Mucosa of gallbladder (tissue), 1 donor: Measurements from ENCODE around the gene PRKCZ. TPM values are rescaled to one million over a fixed set of nuclear protein-coding genes. Genes with fewer than 3 reads are reported as not detected.

Source experiments
- DNase-seq: peaks from one replicate; pipeline ENCODE4 v3.0.0-alpha.2; 2020; ENCODE audit warnings: low spot score
- total RNA-seq: library from RNA; stranded (reverse); gene quantifications from one replicate; pipeline ENCODE4 v1.2.1, GENCODE V29; 2021
- donor health status: DM: no; HTN: no; CAD: no.

Gene PRKCZ
- total RNA-seq, 1 donor from 2014 or later: 29.8 TPM

DNA sequence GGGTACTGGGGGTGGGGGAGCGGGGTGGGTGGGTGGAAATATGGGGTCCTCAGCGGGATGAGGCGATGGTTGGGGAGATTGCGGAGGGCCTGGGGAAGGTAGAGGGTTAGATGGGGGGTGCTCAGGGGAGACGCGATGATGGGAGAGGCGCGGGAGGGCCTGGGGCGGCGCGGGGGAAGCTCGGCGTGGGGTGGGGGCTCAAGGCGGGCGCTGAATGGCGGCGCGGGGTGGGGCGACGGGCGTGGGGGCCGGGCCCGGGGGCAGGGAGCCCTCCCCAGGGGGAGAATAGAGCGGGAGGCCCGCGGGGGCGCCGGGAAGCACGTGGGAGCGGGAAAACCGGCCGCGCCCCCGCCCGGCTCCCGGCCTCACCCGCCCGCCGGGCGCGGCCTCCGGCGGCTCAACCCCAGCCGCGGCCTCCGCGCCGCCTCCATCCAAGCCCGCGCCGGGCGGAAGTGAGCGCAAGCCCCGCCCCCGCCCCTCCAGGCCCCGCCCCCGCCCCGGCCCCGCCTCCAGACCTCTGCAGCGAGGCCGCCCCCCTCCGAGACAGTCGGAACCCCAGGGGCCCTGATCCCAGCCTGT is 144.2 kb downstream of the PRKCZ start, which contains the start of gene FAAP20:
Gene FAAP20 (minus strand): TSS at position 454 of the 579 bp plus-strand sequence. CDS start 23 bp downstream, at position 431.
- DNase-seq: no peak

DNA sequence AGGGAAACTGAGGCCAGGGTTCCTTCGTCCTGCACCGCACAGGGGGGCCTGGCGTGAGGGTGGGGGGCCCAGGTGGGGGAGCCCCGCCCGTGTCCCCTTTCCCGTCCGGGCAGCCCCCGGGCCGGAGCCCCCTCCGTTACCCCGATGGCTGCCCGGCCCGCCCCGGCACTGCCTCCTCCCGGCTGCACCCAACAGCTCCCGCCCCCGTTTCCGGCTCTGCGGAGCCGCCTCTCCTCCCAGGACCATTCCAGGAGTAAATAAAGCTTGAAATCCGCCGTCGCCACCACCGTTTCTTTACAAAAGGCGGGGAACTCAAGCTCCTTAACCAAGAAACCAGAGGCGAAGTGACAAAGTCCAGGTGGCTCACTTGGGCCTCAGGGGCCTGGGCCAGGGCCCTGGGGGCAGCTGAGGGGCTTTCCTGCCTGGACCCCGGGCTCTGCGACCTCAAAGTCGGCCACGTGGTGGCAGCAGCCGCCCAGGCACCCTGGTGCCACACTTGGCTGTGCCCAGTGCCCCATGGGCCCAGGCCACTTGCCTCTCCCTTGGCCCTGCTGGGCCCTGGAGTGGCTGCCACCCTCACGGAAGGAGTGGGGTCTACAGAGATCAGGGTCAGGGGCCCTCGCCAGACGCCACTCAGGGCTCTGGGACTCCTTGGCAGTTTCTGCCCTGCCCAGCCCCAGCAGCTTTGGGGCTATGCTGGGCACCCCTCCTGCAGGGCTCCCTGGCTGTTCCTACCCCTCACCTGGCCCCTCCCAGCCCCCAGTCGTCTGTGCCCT is 144.9 kb downstream of the PRKCZ start:
- DNase-seq: peak; percentile 89

DNA sequence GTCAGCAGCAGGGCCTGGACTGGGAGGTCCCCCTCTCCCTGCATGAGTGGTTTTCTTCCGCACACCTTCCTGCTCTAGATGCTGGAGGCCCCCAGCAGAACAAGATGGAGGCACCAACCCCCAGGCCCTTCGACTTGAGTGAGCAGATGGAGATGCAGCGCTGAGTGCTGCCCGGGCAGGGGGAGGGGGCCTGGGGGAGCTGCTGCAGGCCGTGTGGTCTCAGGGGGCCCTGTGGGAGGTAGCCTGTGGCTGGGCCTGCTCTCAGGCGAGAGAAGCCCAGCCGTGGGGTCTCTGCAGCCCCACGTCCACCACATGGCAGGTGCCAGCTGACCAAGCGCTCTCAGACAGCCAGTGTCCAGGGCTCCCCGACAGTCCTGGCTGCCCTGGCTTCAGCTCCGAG is 145.6 kb downstream of the PRKCZ start:
- DNase-seq: no peak

DNA sequence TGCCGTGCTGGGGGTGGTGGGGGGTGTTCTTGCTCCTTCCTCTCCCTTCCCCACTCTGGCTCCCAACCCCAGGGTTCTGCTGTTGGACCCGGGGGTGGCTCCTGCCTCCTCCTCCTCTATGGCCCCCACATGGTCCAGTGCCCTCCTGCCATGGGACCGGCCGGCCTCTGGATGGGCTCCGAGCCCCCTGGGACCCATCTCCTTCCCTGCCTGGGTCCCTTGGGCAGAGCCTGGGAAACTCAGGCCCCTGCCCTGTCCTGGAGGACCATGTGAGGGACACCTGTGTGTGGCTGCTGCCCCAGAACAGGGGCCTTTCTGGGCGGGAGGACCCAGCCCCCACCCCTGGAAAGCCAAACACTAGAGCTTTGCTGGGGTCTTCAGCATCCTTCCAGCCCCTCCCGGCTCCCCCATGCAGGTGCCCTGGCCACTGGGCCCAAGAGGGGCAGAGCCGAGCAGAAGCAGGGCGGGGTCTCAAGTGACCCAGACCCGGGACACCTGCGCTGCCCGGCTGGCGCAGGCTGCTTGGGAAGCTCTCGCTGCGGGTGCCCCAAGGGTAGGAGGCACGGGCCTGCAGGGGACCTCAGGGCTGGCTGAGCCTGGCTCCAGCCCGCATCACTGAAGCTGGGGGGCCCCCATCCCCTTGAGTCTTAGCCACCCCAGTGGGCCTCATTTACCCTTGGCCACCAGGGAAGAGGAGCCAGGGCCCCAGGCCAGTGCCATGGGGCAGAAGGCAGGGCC is 146.9 kb downstream of the PRKCZ start:
- no peak for DNase-seq

DNA sequence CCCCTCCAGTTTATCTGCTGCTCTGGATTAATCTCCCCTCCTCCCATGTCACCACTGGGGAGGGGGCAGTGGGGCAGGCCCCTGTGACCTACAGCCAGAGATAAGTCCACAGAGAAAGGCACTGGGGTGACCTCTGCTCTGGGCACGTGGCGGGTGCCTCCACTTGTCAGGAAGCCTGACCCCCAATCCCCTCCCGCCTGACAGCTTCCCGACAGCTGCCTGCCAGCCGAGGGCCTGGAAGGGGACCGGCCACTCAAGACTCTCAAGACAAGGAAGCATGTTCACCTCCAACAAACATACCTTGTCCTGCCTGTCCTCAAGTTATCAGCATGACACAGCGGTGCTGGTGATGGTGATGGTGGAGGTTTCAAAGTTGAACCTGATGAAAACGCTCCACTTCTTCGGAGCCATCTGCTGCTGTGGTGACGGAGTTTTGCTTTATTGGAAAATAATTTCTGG is 147.5 kb downstream of the PRKCZ start:
- no peak for DNase-seq

DNA sequence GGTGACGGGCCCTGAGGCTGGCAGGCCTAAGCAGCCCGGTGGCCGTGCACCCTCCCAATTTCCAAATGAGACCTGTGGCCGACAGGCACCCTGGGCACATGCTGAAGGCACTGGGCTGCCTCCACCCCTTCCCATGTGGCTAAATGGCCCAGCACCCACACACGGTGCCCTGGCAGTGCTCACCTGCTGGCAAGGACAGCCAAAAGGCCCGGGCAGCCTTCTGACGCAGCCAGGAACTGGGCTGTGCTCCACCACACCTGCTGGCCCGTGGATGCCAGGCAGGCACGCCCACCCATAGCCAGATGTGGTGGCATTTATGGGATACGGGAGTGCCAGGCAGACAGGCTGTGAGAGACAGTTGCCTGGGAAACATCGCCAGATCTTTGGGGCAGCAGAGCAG is 148.4 kb downstream of the PRKCZ start:
- DNase-seq: no peak

DNA sequence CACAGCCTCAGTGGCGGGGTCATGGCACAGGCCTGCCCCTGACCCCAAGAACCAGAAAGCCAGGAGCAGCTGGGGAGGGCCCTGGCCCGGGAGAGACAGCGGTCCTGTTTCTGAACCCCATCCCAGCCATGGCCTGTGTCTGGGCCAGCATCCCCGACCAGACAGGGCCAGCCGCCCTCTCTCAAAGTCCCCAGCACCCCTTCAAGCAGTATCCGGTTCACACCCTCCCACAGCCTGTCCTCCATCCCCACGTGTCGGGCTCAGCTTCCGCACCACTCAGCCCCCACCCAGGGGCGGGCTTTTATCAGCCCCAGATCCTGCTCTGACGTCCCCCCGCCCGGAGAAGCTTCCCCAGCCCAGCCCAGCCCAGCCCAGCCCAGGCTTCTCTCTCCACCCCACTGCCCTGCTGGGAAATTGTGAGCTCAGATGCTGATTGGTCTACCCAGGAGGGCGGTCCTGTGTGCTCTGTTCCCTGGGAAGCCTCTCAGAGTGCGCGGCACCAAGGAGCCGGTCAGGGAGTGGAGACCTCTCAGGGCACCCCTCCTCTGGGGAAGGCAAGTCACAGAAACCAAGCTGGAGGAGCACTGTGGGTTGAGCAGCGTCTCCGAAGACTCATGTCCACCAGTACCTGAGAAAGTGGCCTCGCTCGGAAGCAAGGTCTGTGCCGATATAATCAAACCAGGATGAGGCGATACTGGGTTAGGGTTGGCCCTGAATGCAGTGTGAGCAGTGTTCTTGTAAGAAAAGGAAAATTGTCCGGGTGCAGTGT is 149.0 kb downstream of the PRKCZ start:
- peak; percentile 89 for DNase-seq

DNA sequence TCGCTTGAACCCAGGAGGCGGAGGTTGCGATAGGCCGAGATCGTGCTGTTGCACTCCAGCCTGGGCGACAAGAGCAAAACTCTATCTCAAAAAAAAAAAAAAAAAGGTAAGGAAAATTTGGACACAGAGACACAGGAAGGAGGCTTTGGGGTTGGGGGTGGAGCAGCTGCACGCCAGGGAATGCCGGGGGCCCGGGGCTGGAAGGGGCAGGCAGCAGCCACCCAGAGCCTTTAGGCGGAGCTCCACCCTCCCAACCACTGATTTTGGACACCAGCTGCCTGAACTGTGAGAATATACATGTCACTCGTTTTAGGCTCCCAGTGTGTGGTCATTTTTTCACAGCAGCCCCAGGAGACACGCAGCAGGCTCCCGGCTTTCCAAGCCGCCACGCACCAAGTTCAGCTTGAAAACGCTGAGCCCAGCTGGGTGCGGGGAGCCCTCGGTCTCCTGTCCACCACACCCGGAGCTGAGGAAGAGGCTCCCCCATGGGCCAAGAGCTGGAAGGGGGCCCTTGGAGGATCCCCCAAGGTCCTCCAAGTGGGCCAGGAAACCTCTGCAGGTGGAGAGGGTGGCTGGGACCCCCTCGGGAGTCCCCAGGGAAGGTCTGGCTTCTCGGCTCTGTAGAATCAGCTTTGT is 150.2 kb downstream of the PRKCZ start:
- no peak for DNase-seq

DNA sequence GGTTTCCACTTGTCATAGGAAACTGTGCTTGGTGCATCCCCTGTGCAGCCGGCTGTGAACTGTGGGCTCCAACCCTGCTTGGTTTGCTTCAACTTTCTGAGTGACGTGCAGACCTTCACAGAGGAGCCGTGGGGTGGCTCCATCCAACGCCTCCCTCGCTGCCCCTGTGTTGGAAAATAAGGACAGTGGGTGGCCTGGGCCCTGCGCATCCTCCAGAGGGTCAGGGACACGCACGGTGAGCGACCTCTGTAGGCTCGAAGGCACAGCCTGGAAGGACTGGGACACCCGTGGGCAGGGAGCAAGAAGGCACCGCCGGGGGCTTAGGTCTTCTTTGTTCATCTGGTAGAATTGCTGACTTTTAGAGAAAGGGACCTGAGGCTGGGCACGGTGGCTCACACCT is 150.9 kb downstream of the PRKCZ start:
- DNase-seq: no peak

DNA sequence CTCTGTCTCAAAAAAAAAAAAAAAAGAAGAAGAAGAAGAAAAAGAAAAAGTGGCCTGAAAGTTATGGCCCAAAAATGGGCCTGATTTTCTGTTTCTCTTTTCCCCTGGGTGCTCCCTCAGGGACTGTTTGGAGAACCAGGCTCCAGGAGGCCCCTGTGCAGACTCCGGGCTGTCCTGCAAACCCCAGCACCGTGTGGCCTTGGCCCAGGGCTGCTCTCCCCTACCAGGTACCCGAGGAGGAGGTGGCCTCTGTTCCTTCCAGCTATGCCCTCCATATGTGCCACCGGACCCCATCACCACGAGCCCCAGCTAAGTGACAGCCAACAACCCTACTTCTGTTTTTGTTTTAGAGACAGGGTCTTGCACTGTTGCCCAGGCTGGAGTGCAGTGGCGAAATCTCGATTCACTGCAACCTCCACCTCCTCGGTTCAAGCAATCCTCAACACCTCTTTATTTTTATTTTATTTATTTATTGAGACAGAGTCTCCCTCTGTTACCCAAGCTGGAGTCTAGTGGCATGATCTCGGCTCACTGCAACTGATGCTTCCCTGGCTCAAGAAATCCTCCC is 151.9 kb downstream of the PRKCZ start:
- no peak for DNase-seq

DNA sequence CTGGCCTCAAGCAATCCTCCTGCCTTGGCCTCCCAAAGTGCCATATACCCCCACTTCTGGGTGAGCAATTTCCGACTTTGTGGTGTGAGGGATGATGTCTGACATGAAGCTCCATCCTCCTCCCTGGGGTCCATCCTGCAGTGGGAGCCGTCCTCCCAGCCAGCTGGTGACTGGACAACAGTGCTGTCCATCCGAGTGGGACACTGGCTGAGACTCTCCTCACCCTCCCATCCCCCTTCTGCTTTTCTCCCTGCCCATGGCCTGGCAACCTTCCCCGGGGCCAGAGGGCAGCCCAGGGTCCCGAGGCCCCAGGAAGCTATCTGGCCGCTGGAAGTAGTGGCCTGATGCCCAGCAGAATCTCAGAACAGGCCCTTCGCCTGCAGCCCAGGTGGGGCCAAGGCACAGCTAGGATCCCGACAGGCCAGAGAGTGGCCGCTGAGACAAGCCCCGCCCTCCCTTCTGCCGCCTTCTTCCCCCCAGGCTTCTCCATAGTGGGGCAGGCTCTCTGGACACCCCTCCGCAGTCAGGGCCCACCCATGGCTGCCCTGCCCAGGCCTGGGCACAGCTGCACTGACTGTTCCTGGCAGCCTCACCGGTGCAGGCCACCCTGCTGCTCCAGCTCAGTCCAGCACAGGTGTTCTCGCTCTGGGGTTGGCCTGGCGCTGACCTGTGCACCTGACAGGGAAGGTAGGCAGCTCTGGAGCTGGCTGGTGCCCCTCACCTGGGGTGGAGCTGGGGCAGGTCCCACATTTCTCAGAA is 152.8 kb downstream of the PRKCZ start:
- no peak for DNase-seq

DNA sequence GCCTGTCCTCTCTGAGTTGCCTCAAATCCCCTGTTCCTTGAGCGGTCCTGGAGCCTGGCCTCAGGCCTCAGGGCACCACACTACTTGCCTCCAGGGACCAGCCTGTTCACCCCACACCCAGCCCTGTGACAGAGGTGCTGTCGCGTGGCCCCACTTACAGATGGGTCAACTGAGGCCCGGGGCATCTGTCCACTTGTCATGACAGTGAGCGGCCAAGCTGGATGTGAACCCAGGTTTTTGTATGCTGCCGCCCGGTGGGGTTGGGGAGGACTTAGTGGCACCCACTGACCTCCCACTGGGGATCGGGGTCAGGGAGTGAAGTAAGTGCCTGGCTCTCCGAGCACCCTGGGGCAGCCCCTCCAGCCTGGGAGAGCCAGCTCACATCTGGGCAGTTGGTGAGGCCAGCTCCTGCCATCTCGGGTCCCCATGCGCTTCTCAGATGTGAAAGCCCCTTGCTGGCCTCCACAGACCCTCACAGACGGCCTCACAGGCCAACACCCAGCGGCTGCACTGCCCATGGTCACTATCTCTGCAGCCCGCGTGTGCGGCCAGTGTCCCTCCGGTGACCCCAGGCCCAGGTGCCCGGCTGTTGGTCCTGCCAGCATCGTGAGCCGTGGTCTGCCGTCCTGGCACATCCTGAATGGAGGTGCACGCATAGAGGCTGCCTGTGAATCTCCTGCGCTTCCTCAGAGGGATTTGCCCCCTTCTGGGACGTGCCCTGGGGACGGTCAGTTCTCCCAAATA is 153.6 kb downstream of the PRKCZ start:
- DNase-seq: no peak

DNA sequence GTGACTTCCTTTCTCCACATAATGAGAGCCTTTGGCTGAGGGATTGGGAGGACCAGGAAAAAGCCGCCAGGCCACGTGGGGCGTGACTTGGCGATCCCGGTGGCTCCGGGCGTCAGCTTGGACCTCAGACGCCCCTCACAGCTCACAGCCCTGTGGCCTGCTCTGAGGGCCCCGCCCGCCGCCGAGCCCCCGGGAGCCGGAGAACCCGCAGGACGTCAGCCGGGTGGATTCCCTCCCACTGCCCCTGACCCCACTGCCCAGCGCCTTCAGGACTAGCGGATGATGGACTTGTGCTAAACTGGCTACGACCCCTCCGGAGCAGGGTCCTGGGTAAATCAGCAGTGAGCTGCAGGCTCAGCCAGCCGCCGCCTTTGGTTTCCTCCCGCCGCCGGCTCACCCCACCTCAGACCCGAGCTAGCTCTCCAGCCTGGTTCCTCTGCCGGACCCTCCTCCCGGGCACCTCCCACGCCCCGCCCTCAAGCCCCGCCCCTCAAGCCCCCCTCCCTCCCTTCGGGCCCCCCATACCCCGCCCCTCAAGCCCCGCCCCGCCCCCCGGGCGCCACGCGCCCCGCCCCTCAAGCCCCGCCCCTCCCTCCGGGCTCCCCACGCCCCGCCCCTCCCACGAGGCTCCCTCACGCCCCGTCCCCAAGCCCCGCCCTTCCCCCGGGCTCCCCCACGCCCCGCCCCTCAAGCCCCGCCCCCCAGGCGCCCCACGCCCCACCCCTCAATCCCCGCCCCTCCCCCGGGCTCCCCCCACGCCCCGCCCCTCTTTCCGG is 154.4 kb downstream of the PRKCZ start:
- peak; percentile 74 for DNase-seq

DNA sequence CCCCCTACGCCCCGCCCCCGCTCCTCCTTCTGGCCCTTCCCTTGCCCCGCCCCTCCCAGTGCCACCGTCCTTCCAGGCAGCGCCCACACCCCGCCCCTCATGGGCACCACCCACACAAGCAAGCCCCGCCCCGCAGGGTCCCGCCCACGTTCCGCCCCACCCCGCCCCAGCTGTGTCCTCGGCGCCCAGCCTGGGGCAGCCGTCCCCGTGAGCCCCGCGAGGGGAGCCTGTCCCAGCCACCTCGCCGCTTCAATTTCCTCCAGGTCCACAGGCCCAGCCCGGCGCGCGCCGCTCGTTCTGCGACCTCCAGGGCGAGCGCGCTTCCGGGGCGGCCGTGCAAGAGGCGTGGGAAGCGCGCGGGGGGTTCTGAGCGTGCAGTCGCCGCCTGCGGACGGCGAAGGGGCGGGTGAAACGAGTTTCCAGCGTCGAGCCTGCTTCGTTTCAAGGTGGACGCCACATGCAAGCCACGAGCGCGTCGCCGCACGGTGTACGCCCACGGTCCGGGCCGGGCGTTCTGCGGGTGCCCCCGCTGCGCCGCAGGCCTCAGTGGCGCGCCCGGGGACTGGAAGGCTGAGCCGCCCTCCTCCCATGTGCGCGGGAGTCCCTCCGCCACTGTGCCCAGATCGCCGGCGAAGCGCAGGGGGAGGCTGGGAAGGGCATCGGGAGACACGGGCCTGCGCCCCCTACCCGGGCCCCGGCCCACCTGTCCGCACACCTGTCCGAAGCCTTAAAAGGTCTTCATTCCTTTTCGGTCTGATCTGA is 155.2 kb downstream of the PRKCZ start:
- DNase-seq: peak; percentile 97

DNA sequence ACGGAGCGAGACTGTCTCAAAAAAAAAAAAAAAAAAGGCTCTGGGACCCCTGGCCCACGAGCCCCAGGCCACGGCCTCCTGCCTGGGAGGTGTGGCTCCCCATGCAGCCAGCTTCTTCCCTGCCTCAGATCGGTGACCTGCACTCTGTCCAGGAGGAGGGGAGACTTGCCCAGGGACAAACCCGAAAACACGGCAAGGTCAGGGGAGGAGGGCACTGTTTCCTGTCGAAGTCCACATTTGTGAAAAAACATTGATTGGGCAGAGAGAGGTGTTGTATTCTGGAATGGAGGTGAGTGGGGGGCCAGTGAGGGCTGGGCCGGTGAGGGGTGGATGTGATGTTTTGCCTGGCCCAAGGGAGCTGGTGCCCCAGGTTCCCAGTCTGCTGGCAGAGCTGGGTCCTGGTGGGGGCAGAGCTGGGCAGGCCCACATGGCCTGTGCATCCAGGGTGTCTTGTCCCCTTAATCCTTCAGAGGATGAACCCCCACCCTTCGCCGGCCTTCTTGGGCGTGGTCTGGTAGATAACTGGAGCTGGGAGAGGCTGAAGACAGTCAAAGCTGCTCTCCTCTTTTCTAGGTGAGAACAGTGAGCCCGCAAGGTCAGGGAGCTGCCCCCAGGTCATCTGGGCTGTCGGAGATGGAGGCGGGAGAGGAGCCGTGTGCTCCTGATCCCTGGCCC is 156.7 kb downstream of the PRKCZ start:
- no peak for DNase-seq

DNA sequence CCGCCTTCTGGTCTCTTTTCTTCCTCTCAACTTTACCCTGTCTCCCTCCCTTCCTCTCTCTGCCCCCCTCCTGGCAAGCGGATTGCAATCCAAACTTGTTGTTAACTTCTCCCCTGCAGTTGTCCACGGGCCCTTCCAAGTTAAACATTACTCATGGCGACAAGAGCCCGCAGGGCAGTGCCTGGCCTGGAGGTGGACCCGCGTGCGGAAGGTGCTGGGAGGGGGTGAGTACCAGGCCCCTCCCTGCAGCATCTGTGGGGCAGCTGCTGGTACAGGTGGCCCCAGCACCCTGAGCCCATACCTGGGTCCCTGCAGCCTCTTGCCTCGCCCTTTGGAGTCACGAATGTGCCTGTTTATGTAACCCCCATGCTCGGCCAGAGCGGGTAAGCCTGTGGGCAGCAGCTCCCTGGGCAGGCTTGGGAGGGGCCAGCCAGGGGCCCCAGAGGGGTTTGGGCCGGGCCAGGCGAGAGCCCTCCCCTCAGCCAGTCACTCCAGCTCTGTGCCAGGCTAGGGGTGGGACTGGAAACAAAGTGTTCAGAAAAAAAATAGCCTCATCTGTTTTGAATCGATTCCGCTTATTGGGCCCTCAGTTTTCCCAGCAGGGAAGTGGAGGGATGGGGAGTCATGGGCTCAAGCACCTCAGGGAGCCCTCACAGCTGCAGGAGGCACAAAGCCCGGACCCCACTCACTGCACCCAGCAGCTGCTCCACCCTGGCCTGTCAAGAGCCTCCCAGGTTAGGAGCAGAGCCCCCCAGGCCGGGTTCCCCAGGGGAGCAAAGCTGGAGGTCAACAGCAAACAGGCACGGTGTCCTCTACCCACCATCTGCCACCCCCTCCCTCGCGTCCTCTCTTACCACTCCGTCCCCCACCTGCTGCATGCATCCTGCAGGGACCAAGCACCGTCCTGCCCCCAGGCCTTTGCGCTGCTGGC is 158.4 kb downstream of the PRKCZ start:
- peak; percentile 77 for DNase-seq
